H1 (cell line): ENCODE results near the gene AMER2. TPM values are rescaled to one million over a fixed set of nuclear protein-coding genes. Genes with fewer than 3 reads are reported as not detected.

Experiments
- CTCF ChIA-PET: fragments of 300-600 bp; sonication (Branson Sonifier 250); formaldehyde crosslinking; loops from one replicate; lab custom pipeline; 2021; ENCODE audit not compliant: partially characterized antibody; lab: Charles Lee
- POLR2A ChIA-PET: fragments of 300-600 bp; sonication (Branson Sonifier 250); formaldehyde crosslinking; loops from one replicate; lab custom pipeline; 2021; ENCODE audit warnings: inconsistent platforms; ENCODE audit not compliant: partially characterized antibody; lab: Charles Lee
- DNase-seq, 2 experiments: peaks; one replicate each; pipeline versions ENCODE4 v3.0.0 to v3.0.0-alpha.2; 2010 to 2022; ENCODE audit warnings: low spot score in 2 of 2, low read depth in 1 of 2, mixed read lengths in 1 of 2
- FAIRE-seq: peaks from 2 replicates; lab custom pipeline; 2011; peaks lifted over from hg19 to GRCh38; lab: Jason Lieb, UNC
- H2AFZ ChIP-seq: 2 replicates; pipeline ENCODE4 v1.8.1; 2012; ENCODE audit warnings: low read length, inconsistent platforms
- H2AK5ac ChIP-seq: 2 replicates; pipeline ENCODE4 v1.6.1; 2013; ENCODE audit warnings: low read depth, low read length
- H2BK120ac ChIP-seq: replicated peaks from 2 replicates; pipeline ENCODE3; 2013; ENCODE audit warnings: low read depth, low read length, inconsistent platforms
- H2BK12ac ChIP-seq: 2 replicates; pipeline ENCODE4 v1.6.1; 2013; ENCODE audit warnings: low read depth, low read length
- H2BK15ac ChIP-seq: 2 replicates; pipeline ENCODE4 v1.6.1; 2013; ENCODE audit warnings: low read length
- H2BK20ac ChIP-seq: 2 replicates; pipeline ENCODE4 v1.6.1; 2013; ENCODE audit warnings: low read length
- H2BK5ac ChIP-seq: 2 replicates; pipeline ENCODE4 v1.6.1; 2013; ENCODE audit warnings: low read depth, low read length
- H3K14ac ChIP-seq: 2 replicates; pipeline ENCODE4 v1.6.1; 2013; ENCODE audit warnings: inconsistent platforms; ENCODE audit not compliant: insufficient read length
- H3K18ac ChIP-seq: 2 replicates; pipeline ENCODE4 v1.6.1; 2013; ENCODE audit warnings: low read length; ENCODE audit errors: extremely low read depth
- H3K23ac ChIP-seq: 2 replicates; pipeline ENCODE4 v1.6.1; 2013; ENCODE audit warnings: inconsistent platforms; ENCODE audit not compliant: insufficient read length
- H3K23me2 ChIP-seq: 2 replicates; pipeline ENCODE4 v1.6.1; 2013; ENCODE audit warnings: low read depth, low read length
- H3K27ac ChIP-seq: 2 replicates; pipeline ENCODE4 v1.6.1; 2011; ENCODE audit warnings: low read depth, low read length, inconsistent platforms
- H3K27me3 ChIP-seq, 4 experiments: replicated peaks in 1 of 4; 1 replicate in 1 of 4; 2 replicates in 3 of 4; pipeline versions ENCODE4 v1.6.1 to v1.8.1; 2011 to 2013; ENCODE audit warnings: low read length in 3 of 4, mild to moderate bottlenecking in 3 of 4, inconsistent platforms in 2 of 4, mixed read lengths in 2 of 4, moderate library complexity in 1 of 4; ENCODE audit not compliant: control insufficient read depth in 3 of 4, insufficient read depth in 3 of 4; ENCODE audit errors: extremely low read depth in 1 of 4
- H3K36me3 ChIP-seq, 4 experiments: 2 replicates each; pipeline versions ENCODE4 v1.6.1 to v1.8.1; 2011 to 2013; ENCODE audit warnings: mild to moderate bottlenecking in 4 of 4, low read length in 3 of 4, moderate library complexity in 2 of 4, control low read depth in 1 of 4, inconsistent platforms in 1 of 4; ENCODE audit not compliant: insufficient read depth in 4 of 4, control insufficient read depth in 2 of 4
- H3K4ac ChIP-seq: replicated peaks from 2 replicates; pipeline ENCODE3; 2013; ENCODE audit warnings: low read length, low read depth, mixed read lengths, inconsistent platforms; ENCODE audit not compliant: insufficient read length
- H3K4me1 ChIP-seq, 4 experiments: replicated peaks in 1 of 4; 1 replicate in 1 of 4; 2 replicates in 3 of 4; pipeline versions ENCODE4 v1.6.1 to v1.8.1; 2011 to 2013; ENCODE audit warnings: low read length in 3 of 4, inconsistent platforms in 2 of 4, mixed read lengths in 1 of 4; ENCODE audit not compliant: insufficient read depth in 4 of 4, control insufficient read depth in 3 of 4
- H3K4me2 ChIP-seq, 2 experiments: 2 replicates each; pipeline versions ENCODE4 v1.6.1 to v1.8.1; 2011 to 2013; ENCODE audit warnings: low read depth in 2 of 2, low read length in 2 of 2, control low read depth in 1 of 2, inconsistent platforms in 1 of 2, mild to moderate bottlenecking in 1 of 2; ENCODE audit not compliant: insufficient read depth in 1 of 2
- H3K4me3 ChIP-seq, 4 experiments: fragments of 200-600, 300-600 bp in 1 of 4; sonication (generic), shearing (Covaris generic), sonication (Bioruptor Twin) in 1 of 4; 2 replicates each; pipeline versions ENCODE4 v1.5.1 to v1.8.1; 2011 to 2016; ENCODE audit warnings: low read length in 4 of 4, low read depth in 3 of 4, control low read depth in 2 of 4, inconsistent platforms in 2 of 4, mild to moderate bottlenecking in 2 of 4, mixed read lengths in 1 of 4, moderate library complexity in 1 of 4; ENCODE audit not compliant: insufficient read depth in 2 of 4; ENCODE audit errors: extremely low read depth in 1 of 4
- H3K56ac ChIP-seq: replicated peaks from 2 replicates; pipeline ENCODE3; 2013; ENCODE audit warnings: low read depth, mild to moderate bottlenecking, mixed read lengths, low read length, inconsistent platforms; ENCODE audit not compliant: insufficient read length
- H3K79me1 ChIP-seq: 2 replicates; pipeline ENCODE4 v1.6.1; 2013; ENCODE audit warnings: low read depth, low read length, control low read depth
- H3K79me2 ChIP-seq, 2 experiments: 2 replicates each; pipeline versions ENCODE4 v1.6.1 to v1.8.1; 2012 to 2013; ENCODE audit warnings: low read length in 2 of 2, mild to moderate bottlenecking in 2 of 2, inconsistent platforms in 1 of 2; ENCODE audit not compliant: insufficient read depth in 2 of 2, control insufficient read depth in 1 of 2
- H3K9ac ChIP-seq, 4 experiments: replicated peaks in 1 of 4; 1 replicate in 1 of 4; 2 replicates in 3 of 4; pipeline versions ENCODE4 v1.6.1 to v1.8.1; 2011 to 2013; ENCODE audit warnings: low read depth in 3 of 4, low read length in 3 of 4, control low read depth in 2 of 4, mild to moderate bottlenecking in 2 of 4, moderate library complexity in 2 of 4, inconsistent platforms in 1 of 4; ENCODE audit errors: extremely low read depth in 1 of 4
- H3K9me3 ChIP-seq, 2 experiments: 2 replicates each; pipeline versions ENCODE4 v1.6.1 to v1.8.1; 2012 to 2013; ENCODE audit warnings: mild to moderate bottlenecking in 2 of 2, moderate library complexity in 2 of 2, control low read depth in 1 of 2, inconsistent platforms in 1 of 2, low read depth in 1 of 2, low read length in 1 of 2, mixed read lengths in 1 of 2; ENCODE audit not compliant: insufficient read depth in 2 of 2
- H4K20me1 ChIP-seq, 2 experiments: replicated peaks in 1 of 2; 2 replicates each; pipeline versions ENCODE3 to v1.8.1; 2011 to 2013; ENCODE audit warnings: inconsistent platforms in 2 of 2, low read length in 2 of 2, mild to moderate bottlenecking in 1 of 2; ENCODE audit not compliant: insufficient read depth in 2 of 2, control insufficient read depth in 1 of 2
- H4K5ac ChIP-seq: 2 replicates; pipeline ENCODE4 v1.6.1; 2013; ENCODE audit warnings: low read length, low read depth, mixed read lengths, inconsistent platforms; ENCODE audit not compliant: insufficient read length
- H4K8ac ChIP-seq: 2 replicates; pipeline ENCODE4 v1.8.0; 2013; ENCODE audit warnings: mild to moderate bottlenecking, moderate library complexity, low read length, inconsistent platforms; ENCODE audit not compliant: insufficient read depth; ENCODE audit errors: extremely low read depth
- H4K91ac ChIP-seq: replicated peaks from 2 replicates; pipeline ENCODE3; 2013; ENCODE audit warnings: low read length, mixed read lengths, inconsistent platforms; ENCODE audit not compliant: insufficient read length
- EP300 ChIP-seq, 2 experiments: IDR thresholded peaks; 1 replicate in 1 of 2; 2 replicates in 1 of 2; pipeline ENCODE4 v1.6.1; 2011 to 2012; ENCODE audit warnings: low read depth in 2 of 2, low read length in 2 of 2, mild to moderate bottlenecking in 2 of 2, borderline replicate concordance in 1 of 2, inconsistent platforms in 1 of 2, moderate library complexity in 1 of 2
- KDM1A ChIP-seq: fragments of 200-600, 300-600 bp; sonication (generic); IDR thresholded peaks from 2 replicates; pipeline ENCODE4 v1.7.1; 2016; ENCODE audit warnings: mild to moderate bottlenecking, low read length, borderline replicate concordance
- RFX5 ChIP-seq: IDR thresholded peaks from 2 replicates; pipeline ENCODE4 v1.6.1; 2011; ENCODE audit warnings: low read depth, low read length, improper control_type of control experiment, borderline replicate concordance
- RNF2 ChIP-seq: fragments of 200-900, 300-1000 bp; sonication (generic); IDR thresholded peaks from 2 replicates; pipeline ENCODE4 v1.7.1; 2016; ENCODE audit warnings: borderline replicate concordance, low read depth, mild to moderate bottlenecking, antibody characterized with exemption, low read length; ENCODE audit not compliant: poor library complexity, severe bottlenecking; ENCODE audit errors: missing control alignments
- WGBS, 2 experiments: shearing (Covaris generic) in 1 of 2; methylation state at CpG; one replicate each; pipeline versions ENCODE4 v1.1.6 to v1.1.7; 2013 to 2015; ENCODE audit warnings: low lambda C conversion rate in 2 of 2, mixed read lengths in 2 of 2, inconsistent platforms in 1 of 2, low coverage in 1 of 2, missing lambda C conversion rate in 1 of 2; ENCODE audit not compliant: insufficient replicate concordance in 2 of 2, insufficient coverage in 1 of 2, insufficient read length in 1 of 2; ENCODE audit errors: extremely low coverage in 1 of 2, missing lambda C conversion rate in 1 of 2; 5-methylcytosine and 5-hydroxymethylcytosine counted together
- polyA plus RNA-seq, 7 experiments: library from polyadenylated mRNA; depleted of rRNA in 3 of 7; stranded (reverse) in 5 of 7; unstranded in 2 of 7; fragments of >200 nt in 5 of 7; fragments of 200-250 nt in 2 of 7; gene quantifications; 1 replicate in 5 of 7; 2 replicates in 1 of 7; 4 replicates in 1 of 7; pipeline versions ENCODE4 v1.2.1 to v1.2.3, GENCODE V29; 2011 to 2013; ENCODE audit warnings: missing spikeins in 2 of 7, mixed read lengths in 2 of 7
- total RNA-seq: library from RNA; stranded (reverse); fragmentation: NEBNext Ultra II Directional; extraction: Animal tissue kit (Norgen Biotek cat#: 25700); gene quantifications from 2 replicates; pipeline ENCODE4 v1.2.1, GENCODE V29; 2021

The AMER2 gene
- total and polyA plus RNA-seq, 2 of the 8 experiments (the other 6 are each of a cell fraction or from before 2014, with no cell fraction given) = 0.14 to 0.50 TPM

DNA sequence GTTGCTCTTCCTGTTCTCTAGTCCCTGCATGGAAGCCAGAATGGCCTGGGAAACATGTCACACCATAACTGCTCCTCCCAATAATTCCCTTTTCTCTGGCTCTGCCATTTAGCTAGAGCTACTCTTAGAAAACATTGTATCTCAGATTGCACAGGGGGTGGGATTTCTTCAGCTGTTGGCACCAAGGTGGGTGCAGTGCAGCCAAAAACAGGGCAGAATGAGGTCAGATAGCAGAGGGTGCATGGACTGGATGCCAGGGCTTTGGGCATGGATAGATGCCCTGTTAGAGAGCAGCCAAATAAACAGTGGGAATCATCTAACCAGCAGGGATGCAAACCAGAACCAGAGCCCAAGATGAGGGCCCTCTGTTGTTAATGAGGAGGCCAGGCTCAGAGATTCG, 4.9 kb upstream of the AMER2 start:
- Histone ChIP-seq H2BK120ac (no peak overlapping the region), H4K91ac (no peak overlapping the region), H3K9ac (no peak overlapping the region), H3K4ac (no peak overlapping the region), H3K23ac (no peak overlapping the region), H2BK12ac (no peak overlapping the region), H2BK20ac (no peak overlapping the region; the same call in 1 of the 2 replicates), H3K56ac (no peak overlapping the region), H3K27me3 (peaks cover 4 to 13% (median 10%) of the 10 kb centered on the region in 4 experiments), H2AK5ac (no peak overlapping the region), H4K8ac (no peak overlapping the region), H4K5ac (no peak overlapping the region), H3K18ac (no peak overlapping the region), H3K4me1 (peaks cover under 1 to 8% (median 4%) of the 10 kb centered on the region in 4 experiments; a peak in 6 of 7 replicates), H3K36me3 (no peaks in the 10 kb centered on the region), H2AFZ (no peak overlapping the region), H2BK15ac (no peak overlapping the region), H3K4me3 (no peak overlapping the region), H3K14ac (no peak overlapping the region), H3K4me2 (no peak overlapping the region), H3K23me2 (no peaks in the 10 kb centered on the region), H3K27ac (no peak overlapping the region), H3K79me2 (no peaks in the 10 kb centered on the region), H3K79me1 (no peaks in the 10 kb centered on the region), H4K20me1 (peaks cover 0 to 2% of the 10 kb centered on the region in 2 experiments), H2BK5ac (no peak overlapping the region), H3K9me3 (no peaks in the 10 kb centered on the region)
- TF ChIP-seq RFX5 (no peak), RNF2 (no peak), EP300 (IDR thresholded peaks at IDR 0.05; ENCODE audit: borderline replicate concordance in 1 of 2, low read depth in 2 of 2, low read length in 2 of 2) (no peak), KDM1A (no peak)
- no peak for FAIRE-seq
- no peak for DNase-seq
- ChIA-PET CTCF (interaction anchor here (0.7 to 1.2 kb wide), 2 partner anchors 9 to 111 kb away, joined by 3 read pairs; no protein-coding TSS in a partner anchor), POLR2A (no interaction called here)
- WGBS, 2 experiments = 74% methylated on average over 1 of the region's 1 CpG; no CpG with 5 or more reads in 1 of the 2 experiments
